ENCODE results near the gene LONP1. TPM values are rescaled to one million over a fixed set of nuclear protein-coding genes. Genes with fewer than 3 reads are reported as not detected.
A peak's percentile ranks its signal among the peaks of the same experiment; 100 is the strongest.
"Not testable (repeated sequence)": the region's sequence is repeated elsewhere in the genome, so short reads cannot be mapped to it uniquely, and the experiment has no call there.

Gene LONP1
- total RNA-seq, 1 donor from 2014 or later = 98.8 TPM

DNA sequence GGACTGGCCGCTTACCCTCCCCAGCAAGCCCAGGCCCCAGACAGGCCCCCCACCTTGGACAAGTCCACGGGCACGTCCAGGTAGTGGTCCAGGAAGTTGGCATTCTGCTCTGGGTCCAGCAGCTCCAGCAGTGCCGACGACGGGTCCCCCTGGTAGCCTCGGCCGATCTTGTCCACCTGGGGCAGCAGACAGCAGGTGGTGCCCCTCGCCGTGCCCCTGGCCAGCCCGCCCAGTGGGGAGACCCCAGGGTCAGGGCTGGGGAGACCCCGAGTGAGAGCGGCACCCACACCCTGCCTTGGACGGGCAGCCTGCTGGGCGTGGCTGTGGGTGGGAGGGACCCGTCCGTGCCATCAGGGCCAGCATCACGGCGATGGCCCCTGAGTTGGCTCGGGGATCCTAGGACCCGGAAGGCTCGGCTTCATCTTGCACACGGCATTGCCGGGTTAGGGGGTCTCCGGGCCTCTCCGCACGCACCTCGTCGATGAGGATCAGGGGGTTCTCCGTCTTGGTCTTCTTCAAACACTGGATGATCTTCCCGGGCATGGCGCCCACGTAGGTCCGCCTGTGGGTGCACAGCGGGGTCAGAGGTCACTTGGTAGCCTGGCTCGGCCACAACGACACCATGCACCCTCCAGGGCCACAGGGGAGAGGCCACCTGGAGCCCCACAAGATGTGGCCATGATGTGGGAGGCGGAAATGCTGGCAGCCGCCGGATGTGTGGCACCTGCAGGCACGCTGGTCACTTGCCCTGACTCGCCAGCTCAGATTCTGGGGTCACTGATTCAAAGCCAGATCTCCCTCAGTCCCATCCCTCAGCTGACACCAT, 23.5 kb downstream of the LONP1 start:
- no peak for DNase-seq
- no peak for ATAC-seq (ENCODE audit: poor library complexity)
- intact Hi-C loops (cut with DNase I) = no loop called here

DNA sequence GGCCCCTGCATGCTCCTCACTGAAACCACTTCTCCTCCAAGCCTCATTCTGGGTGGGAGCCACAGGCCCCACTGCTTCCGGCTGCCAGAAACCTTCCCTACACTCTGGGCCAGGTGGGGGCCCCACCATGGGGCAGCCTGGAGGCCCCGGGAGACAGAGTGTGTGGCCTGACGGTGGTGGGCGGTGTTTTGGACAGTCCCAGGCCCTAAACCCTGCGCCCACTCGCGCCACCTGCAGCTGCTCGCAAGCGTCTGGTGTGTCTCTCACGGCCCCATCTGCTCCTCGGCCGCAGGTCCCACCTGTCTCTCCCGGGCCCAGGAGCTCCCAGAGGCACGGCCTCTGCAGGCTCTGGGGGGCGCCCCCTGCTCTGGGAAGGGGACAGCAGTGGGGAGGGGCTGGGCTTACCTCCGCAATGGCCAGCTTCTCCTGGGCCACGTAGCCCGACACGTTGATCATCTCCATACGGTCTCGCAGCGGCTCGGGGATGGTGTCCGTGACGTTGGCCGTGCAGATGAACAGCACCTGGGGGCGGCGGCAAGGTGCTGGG, 24.2 kb downstream of the LONP1 start:
- intact Hi-C loops (cut with DNase I) = no loop called here
- DNase-seq = no peak
- no peak for ATAC-seq (ENCODE audit: poor library complexity)

DNA sequence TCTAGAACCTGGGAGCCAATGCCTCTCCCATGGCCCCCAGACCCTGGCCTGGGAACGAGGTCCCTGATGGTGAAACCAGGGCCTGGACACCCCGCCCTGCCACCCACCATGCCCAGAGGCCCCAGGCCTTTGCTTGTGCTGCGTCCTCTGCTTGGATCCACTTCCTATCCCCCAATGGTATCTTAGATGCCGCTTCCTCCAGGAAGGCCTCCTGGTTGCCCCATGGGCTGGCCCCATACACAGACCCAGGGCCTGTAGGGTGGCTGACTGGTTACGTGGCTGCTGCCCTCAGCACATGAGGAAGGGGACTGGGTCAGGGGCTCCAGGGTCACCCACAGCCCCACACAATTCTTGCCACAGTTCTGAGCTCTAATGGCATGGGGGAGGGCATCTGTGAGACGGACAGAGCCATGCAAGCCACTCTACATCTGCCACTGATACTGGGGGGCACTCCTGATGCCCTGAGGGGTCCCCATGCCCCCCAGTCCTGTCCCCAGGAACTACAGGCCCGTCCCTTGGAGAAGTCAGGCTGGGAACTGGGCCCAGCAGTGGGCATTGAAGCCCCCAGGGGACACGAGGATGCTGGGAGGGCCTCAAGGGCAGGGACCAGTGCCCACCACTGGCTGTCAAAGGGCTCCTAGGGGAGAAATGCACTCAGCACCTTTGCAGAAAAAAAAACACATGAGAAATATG, 24.8 kb downstream of the LONP1 start:
- ATAC-seq (ENCODE audit: poor library complexity) (no peak), DNase-seq (no peak)
- intact Hi-C loops (cut with DNase I) = no loop called here

DNA sequence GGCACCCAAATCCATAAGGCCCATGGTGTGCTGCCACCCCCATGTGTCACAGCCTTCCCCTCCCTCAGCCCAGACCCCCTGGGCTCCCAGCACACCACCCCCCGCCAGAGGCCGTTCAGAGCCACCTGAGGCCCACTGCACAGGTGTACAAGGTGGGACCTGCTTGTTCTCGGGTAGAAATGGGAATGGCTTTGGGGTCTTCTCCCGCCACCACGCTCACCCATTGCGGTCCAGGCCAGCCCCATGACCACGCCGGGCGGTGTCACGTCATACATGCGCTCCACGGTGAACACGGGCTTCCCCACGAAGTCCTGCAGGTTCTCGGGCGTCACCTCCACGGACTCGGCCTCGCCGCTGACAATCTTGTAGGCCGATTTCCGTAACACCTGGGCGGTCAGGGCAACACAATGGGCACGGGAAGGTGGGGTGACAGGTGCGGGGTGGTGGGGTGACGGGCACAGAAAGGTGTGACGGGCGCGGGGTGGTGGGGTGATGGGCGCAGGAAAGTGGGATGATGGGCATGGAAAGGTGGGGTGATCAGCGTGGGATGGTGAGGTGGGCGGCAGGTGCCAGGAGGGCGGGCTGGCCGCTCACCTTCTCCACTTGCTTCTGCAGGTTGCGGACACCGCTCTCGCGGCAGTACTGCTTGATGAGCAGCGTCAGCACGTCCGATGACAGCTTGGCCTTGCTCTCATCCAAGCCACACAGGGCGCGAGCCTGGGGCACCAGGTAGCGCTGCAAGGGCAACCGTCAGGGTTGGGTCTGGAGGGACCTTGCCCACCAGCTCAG, 25.6 kb downstream of the LONP1 start:
- no peak for ATAC-seq (ENCODE audit: poor library complexity)
- no peak for DNase-seq
- intact Hi-C loops (cut with DNase I) = no loop called here

DNA sequence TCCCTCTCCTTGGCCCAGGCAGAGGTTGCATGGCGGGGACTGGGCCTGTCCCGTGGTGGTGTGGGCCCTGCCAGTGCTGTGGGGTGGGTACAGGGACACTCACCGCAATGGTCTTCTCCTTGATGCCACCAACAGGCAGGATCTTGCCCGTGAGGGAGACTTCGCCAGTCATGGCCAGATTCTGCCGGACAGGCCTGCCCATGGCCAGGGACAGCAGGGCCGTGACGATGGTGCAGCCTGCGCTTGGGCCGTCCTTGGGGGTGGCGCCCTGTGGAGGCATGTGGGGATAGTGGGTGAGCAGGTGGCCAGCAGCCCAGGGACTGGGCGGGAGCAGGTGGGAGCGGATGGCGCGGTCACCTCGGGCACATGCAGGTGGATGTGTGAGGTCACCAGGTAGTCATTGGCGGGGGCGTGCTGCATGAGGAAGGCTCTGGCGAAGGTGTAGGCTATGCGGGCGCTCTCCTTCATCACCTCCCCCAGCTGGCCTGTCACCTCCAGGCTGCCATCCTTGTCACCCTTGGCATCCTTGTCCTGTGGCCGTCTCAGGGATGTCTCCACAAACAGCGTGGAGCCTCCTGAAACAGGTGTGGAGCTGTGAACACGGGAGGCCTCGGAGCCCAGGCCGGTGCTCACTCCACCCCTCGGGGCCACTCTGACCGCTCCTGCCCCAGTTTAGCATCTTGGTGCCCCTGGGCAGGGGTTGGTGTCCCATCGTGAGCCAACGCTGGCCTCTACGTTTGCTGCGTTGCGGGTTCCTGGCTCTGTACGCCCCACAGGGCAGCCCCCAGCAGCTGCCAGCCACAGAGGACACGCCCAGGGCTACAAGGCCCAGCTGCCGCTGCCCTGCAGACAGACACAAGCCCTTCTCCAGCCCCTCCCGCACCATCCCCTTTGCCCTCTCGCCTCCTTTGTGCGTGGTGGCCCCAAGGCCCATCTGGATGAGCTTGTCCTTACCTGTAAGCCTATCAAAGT, 26.5 kb downstream of the LONP1 start:
- DNase-seq = no peak
- intact Hi-C loops (cut with DNase I) = no loop called here
- ATAC-seq (ENCODE audit: poor library complexity) = no peak

DNA sequence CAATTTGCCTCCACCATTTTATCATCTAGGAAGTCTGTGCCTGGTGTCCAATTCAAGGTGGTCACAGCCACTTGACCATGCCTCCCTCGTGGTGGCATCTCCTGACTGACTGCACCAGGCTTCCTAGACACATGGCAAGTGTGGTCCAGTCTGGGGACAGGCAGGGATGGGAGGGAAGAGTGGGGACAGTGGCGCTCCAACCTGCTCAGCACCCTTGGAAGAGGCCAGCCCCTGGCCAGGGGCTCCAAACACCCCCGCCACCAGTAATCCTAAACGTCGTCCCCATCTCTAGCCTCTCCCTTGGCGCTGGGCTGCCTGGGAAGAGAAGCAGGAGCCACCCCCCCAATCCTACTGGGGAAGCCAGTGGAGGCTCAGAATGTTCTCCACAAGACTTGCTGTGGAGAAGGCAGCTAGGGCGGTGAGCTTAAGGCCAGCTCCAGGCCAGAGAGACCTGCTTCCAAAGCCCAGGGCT, 27.2 kb downstream of the LONP1 start:
- intact Hi-C loops (cut with DNase I) = no loop called here
- DNase-seq (no peak), ATAC-seq (ENCODE audit: poor library complexity) (no peak)

DNA sequence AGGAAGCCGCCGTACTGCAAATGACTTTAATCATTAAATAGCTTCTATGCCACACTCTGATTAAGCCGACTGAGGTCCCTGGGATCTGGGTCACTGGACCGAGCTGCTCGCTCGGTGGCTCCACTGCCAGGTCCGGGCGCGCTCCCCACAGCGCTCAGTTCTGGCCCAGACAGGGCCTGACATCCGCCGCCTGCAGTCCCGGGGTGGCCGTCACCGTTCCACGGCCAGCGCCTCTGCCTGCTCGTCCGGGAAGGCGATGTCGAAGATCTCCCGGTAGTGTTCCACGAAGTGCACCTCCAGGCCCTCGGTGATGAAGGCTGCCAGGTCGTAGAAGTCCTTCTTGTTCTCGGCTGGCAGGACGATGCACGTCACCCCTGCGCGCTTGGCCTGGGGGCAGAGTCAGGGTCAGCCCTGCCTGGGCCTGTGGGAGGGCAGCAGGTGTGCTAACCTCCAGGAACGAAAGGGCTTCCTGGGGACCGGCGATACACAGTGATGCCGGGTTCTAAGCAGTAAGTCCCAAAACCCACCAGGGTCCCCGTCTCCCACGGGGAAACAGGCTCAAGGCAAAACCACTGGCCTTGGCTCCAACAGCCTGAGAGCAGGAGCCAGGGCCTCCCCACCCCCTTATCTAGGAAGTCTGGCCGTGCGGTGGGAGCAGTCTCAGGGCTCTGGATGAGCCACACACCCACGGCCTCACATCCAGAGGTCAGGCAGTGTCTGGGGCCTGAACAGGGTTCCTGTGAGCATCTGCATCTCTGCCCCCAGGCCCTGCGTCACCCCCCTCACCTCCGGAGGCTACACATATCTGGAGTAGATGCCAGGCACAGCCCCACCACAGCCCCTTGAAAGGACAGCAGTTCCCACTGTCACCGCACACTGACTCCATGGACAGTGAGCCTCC, 27.9 kb downstream of the LONP1 start:
- intact Hi-C loops (cut with DNase I) = no loop called here

DNA sequence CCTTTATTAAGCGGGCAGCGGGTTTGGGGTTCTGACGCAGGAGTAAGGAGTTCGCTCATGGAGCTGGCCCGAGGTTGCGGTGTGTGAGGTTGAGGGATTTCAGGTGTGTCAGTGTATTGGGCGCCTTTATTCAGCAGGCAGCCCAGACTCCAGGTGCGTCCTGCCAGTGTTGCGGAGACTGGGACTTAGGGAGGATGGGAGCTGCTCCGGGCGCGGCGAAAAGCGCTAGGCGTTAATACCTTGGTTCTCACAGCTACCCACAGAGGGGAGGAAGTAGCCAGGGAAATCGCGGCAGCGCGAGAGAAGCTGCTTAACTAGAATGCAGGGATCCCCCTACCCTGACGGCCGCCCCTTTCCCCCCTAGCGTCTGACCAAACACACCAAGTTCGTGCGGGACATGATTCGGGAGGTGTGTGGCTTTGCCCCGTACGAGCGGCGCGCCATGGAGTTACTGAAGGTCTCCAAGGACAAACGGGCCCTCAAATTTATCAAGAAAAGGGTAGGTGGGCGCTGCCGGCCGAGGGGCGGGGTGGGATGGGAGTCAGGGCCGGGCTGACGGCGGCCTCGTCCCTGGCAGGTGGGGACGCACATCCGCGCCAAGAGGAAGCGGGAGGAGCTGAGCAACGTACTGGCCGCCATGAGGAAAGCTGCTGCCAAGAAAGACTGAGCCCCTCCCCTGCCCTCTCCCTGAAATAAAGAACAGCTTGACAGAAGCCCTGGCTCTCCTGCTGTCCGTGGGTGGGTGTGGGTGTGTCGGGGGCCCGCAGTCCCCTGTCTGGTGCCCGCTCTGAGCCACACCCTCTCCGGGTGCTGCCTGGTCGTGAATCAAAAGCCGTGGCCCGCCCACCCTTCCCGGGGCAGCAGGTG, 28.8 kb downstream of the LONP1 start:
- DNase-seq = peak; percentile 86
- intact Hi-C loops (cut with DNase I) = no loop called here
- peak; percentile 27 for ATAC-seq (ENCODE audit: poor library complexity)

More for the DNA sequence above, 27.9 kb downstream of the LONP1 start:
- DNase-seq (no peak), ATAC-seq (ENCODE audit: poor library complexity) (no peak)

DNA sequence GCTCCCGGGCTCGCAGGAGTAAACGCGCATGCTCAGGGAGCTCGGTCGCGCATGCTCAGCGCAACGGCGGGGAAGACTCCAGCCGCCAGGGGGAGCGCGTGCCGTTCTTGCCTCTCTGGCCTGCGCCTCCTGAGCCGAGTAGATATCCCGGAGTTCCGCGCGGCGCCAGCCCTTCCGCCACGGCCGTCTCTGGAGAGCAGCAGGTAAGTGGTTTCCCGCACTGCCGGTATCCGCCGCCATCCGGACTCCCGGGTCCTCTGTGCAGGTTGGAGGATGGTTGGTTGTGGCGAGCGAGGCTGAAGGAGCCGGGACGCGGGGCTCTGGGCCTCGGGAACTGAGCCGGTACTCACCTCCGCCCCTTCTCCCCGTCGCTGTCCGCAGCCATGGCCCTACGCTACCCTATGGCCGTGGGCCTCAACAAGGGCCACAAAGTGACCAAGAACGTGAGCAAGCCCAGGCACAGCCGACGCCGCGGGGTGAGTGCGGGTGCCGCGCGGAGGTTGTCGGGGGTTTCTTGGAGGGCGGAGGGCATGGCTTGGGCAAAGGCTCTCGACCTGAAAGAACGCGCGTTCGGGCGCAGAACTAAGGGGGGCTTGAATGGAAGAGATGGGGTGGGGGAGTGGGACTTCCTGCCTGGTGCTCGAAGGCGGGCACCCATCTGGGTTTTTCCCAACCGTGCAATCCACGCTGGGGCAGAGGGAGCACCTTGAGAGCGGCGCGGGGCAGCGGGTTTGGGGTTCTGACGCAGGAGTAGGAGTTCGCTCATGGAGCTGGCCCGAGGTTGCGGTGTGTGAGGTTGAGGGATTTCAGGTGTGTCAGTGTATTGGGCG, 29.6 kb downstream of the LONP1 start, which contains the start of gene RPL36:
Gene RPL36 (plus strand): TSS at position 171 of the 830 bp plus-strand sequence. CDS start 213 bp downstream, at position 384.
- ATAC-seq (ENCODE audit: poor library complexity) (peak; percentile 81), DNase-seq (peak; percentile 99)
- intact Hi-C loops (cut with DNase I) = no loop called here

DNA sequence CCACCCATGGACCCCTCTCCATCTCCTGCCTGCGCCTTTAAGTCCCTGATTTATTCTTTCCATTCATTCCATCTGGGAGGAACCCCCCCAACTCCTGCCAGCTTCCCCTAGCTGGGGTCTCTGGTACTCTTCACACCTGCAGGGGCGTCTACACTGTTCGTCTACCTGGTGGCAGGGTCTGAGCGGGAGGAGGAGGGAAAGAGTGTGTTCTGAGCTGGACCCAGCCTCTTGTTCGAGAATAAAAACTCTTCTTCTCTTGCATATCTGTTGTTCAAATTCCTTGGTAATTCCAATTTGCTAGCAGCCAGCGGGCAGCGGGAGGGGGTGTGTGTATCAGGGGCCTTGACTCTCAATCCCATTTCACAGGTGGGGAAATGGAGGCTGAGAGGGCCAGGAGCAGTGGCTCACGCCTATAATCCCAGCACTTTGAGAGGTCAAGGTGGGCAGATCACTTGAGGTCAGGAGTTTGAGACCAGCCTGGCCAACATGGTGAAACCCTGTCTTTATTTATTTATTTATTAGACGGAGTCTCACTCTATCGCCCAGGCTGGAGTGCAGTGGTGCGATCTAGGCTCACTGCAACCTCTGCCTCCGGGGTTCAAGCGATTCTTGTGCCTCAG, 31.6 kb downstream of the LONP1 start:
- peak; percentile 30 for DNase-seq

DNA sequence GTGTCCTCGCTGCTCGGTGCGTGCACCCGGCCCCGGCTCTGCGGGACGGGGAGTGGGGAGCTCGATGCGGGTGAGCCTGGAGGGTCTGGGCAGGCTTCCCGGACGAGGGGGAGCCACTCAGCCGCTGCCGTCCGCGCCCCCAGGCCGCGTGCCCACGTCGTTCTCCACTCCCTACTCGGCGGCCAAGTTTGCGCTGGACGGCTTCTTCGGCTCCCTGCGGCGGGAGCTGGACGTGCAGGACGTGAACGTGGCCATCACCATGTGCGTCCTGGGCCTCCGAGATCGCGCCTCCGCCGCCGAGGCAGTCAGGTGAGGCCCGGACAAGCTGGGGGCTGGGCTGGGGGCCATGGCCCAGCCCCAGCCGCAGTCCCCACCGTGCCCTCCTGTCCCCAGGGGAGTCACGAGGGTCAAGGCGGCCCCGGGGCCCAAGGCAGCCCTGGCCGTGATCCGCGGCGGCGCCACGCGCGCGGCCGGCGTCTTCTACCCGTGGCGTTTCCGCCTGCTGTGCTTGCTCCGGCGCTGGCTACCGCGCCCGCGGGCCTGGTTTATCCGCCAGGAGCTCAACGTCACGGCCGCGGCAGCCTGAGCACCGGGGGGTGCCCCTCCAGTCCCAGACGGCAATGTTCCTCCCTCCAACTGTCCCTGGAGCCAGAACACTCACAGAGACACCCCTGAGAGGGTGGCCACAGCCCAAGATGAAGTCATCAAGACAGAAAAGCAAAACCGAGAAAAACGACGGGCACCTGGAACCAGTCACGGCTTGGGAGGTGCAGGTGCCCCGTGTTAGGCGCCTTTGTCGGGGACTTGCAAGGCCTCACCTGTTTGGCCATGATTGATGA, 32.4 kb downstream of the LONP1 start:
- intact Hi-C loops (cut with DNase I) = no loop called here
- ATAC-seq (ENCODE audit: poor library complexity) (no peak), DNase-seq (no peak)

More for the DNA sequence above, 31.6 kb downstream of the LONP1 start:
- intact Hi-C loops (cut with DNase I); ATAC-seq (ENCODE audit: poor library complexity): not testable (repeated sequence)

DNA sequence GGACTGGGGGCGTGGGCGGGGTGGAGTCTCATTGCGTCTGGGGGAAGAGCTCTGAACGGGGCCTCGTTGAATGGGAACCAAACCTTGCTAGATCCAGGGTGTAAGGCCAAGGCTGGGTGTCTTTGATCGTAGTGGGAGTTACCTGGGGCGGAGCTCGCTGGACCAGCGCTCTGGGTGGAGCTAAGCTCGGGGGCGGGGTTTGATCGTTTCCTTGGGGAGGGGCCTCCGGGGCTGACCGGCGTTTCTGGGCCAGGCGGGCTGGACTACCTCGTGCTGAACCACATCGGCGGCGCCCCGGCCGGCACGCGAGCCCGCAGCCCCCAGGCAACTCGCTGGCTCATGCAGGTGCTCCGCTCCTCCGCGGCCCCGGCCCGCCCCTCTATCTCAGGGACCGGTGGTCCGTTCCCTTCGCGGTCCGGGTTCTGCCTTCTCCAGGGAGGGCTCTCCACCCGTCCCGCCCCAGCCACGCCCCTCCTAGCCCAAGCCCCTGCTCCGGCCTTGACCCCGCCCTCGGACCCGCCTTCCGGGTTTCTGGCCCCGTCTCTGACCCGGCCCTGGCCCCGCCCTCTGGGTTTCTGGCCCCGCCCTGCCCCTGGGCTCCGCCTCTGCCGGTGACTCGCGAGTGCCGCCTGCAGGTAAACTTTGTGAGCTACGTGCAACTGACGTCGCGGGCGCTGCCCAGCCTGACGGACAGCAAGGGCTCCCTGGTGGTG, 33.1 kb downstream of the LONP1 start:
- intact Hi-C loops (cut with DNase I) = no loop called here
- ATAC-seq (ENCODE audit: poor library complexity) = peak; percentile 82
- DNase-seq = peak; percentile 99

DNA sequence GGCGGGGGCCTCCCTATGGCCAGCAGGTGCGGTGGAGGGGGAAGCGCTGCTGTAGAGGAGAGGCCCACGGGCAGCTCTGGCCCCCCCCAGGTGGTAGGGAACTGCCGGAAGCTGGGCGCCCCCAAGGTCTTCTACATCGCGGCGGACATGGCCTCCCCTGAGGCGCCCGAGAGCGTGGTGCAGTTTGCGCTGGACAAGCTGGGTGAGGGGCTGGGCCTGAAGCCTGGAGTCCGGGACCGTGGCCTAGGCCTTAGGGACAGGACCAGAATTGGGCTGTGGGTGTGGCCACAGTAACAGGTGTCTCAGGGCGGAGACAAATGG, 33.7 kb downstream of the LONP1 start:
- no peak for ATAC-seq (ENCODE audit: poor library complexity)
- DNase-seq = no peak
- intact Hi-C loops (cut with DNase I) = no loop called here

All from Right ventricle myocardium superior (tissue), 1 donor.